Left lung (tissue), 14 donors: ENCODE results near the gene EIF2S3. TPM values are rescaled to one million over a fixed set of nuclear protein-coding genes. Genes with fewer than 3 reads are reported as not detected.

Experiments
- ATAC-seq: fragments of 200-7000 bp; cut with Tn5 transposase; one replicate; pipeline ENCODE4 v1.9.1; 2020; ENCODE audit warnings: moderate library complexity
- DNase-seq, 4 donors: peaks; one replicate each; pipeline ENCODE4 v3.0.0-alpha.2; 2013 to 2020
- H3K27ac ChIP-seq, 2 donors: fragments of 200-600 bp; sonication (generic) in 1 of 2; one replicate each; pipeline versions ENCODE4 v1.5.0 to v1.8.0; 2020 to 2021
- H3K27me3 ChIP-seq, 2 donors: fragments of 200-600 bp; sonication (generic) in 1 of 2; one replicate each; pipeline versions ENCODE4 v1.5.0 to v1.8.0; 2020 to 2021
- H3K36me3 ChIP-seq, 2 donors: fragments of 200-600 bp; sonication (generic) in 1 of 2; one replicate each; pipeline versions ENCODE4 v1.5.0 to v1.8.0; 2020 to 2021
- H3K4me1 ChIP-seq, 2 donors: fragments of 200-600 bp; one replicate each; pipeline ENCODE4 v1.8.0; 2021
- H3K4me3 ChIP-seq, 2 donors: fragments of 200-600 bp; sonication (generic) in 1 of 2; one replicate each; pipeline versions ENCODE4 v1.5.0 to v1.8.0; 2020 to 2021; ENCODE audit warnings: mild to moderate bottlenecking in 1 of 2
- H3K9me3 ChIP-seq, 2 donors: fragments of 200-600 bp; sonication (generic) in 1 of 2; one replicate each; pipeline versions ENCODE4 v1.5.0 to v1.8.0; 2020 to 2021
- CTCF ChIP-seq, 2 donors: fragments of 200-600 bp; sonication (generic) in 1 of 2; IDR thresholded peaks; one replicate each; pipeline versions ENCODE4 v1.5.0 to v1.8.0; 2021; ENCODE audit warnings: antibody characterized with exemption in 2 of 2
- intact Hi-C, 2 donors: fragments of 100-400 bp; cut with DNase I; formaldehyde crosslinking; loops; one replicate each; pipeline versions ENCODE4 v1.11.2 to v1.14.2; 2022
- long read RNA-seq, 12 donors: library from polyadenylated mRNA in 2 of 12; unstranded in 2 of 12; transcript quantifications; one replicate each; pipeline ENCODE4 v2.0.0 and lab custom pipeline, GENCODE V29; 2019 to 2026
- polyA plus RNA-seq, 6 donors: library from polyadenylated mRNA; unstranded; fragments of 120-200 nt; gene quantifications; one replicate each; pipeline ENCODE4 v1.2.1, GENCODE V29; 2013; ENCODE audit not compliant: insufficient read length in 6 of 6
- total RNA-seq, 2 donors: library from RNA; stranded (reverse); fragmentation: NEBNext Ultra II Directional; extraction: Animal tissue kit (Norgen Biotek cat#: 25700); gene quantifications; one replicate each; pipeline ENCODE4 v1.2.1, GENCODE V29; 2021
- donor health status: DM: no; HTN: yes; CAD: no.
- donor health status: DM: no; HTN: no; CAD: no.

EIF2S3 gene
- total RNA-seq (100 to 1,000 TPM; 140 to 169 TPM), polyA plus RNA-seq (100 to 1,000 TPM; 193 to 259 (median 226) TPM)
- long read RNA-seq, donor 1, transcript EIF2S3-201 (12 exons, 2,858 nt): major isoform, 43 of 81 reads
- long read RNA-seq, donor 1, transcript EIF2S3-202 (5 exons, 773 nt): minor isoform, 6 of 81 reads
- long read RNA-seq, donor 1, partial matches to known transcripts: 31 of 81 reads
- long read RNA-seq, donor 1, other reads (novel, unspliced or antisense): 0 of 81 reads
- long read RNA-seq, donor 2, transcript EIF2S3-201 (12 exons, 2,858 nt): major isoform, 47 of 68 reads
- long read RNA-seq, donor 2, partial matches to known transcripts: 19 of 68 reads
- long read RNA-seq, donor 2, other reads (novel, unspliced or antisense): 0 of 68 reads
- long read RNA-seq, donor 3, transcript EIF2S3-201 (12 exons, 2,858 nt): major isoform, 37 of 44 reads
- long read RNA-seq, donor 3, partial matches to known transcripts: 7 of 44 reads
- long read RNA-seq, donor 3, other reads (novel, unspliced or antisense): 0 of 44 reads
- long read RNA-seq, donor 4, transcript EIF2S3-201 (12 exons, 2,858 nt): major isoform, 37 of 60 reads
- long read RNA-seq, donor 4, partial matches to known transcripts: 12 of 60 reads
- long read RNA-seq, donor 4, other reads (novel, unspliced or antisense): 11 of 60 reads
- long read RNA-seq, donor 5, transcript EIF2S3-201 (12 exons, 2,858 nt): major isoform, 28 of 40 reads
- long read RNA-seq, donor 5, partial matches to known transcripts: 11 of 40 reads
- long read RNA-seq, donor 5, other reads (novel, unspliced or antisense): 0 of 40 reads
- long read RNA-seq, donor 6, transcript EIF2S3-201 (12 exons, 2,858 nt): major isoform, 23 of 25 reads
- long read RNA-seq, donor 6, partial matches to known transcripts: 0 of 25 reads
- long read RNA-seq, donor 6, other reads (novel, unspliced or antisense): 0 of 25 reads
- long read RNA-seq, donor 7, transcript EIF2S3-201 (12 exons, 2,858 nt): major isoform, 9 of 9 reads
- long read RNA-seq, donor 7, partial matches to known transcripts: 0 of 9 reads
- long read RNA-seq, donor 7, other reads (novel, unspliced or antisense): 0 of 9 reads
- long read RNA-seq, donor 8, transcript EIF2S3-201 (12 exons, 2,858 nt): major isoform, 15 of 15 reads
- long read RNA-seq, donor 8, partial matches to known transcripts: 0 of 15 reads
- long read RNA-seq, donor 8, other reads (novel, unspliced or antisense): 0 of 15 reads
- long read RNA-seq, donor 9, partial matches to known transcripts: 6 of 6 reads
- long read RNA-seq, donor 9, other reads (novel, unspliced or antisense): 0 of 6 reads
- long read RNA-seq, donor 10, partial matches to known transcripts: 5 of 8 reads
- long read RNA-seq, donor 10, other reads (novel, unspliced or antisense): 0 of 8 reads
- long read RNA-seq, donor 11, transcript EIF2S3-201 (12 exons, 2,858 nt): major isoform, 17 of 18 reads
- long read RNA-seq, donor 11, partial matches to known transcripts: 0 of 18 reads
- long read RNA-seq, donor 11, other reads (novel, unspliced or antisense): 0 of 18 reads
- long read RNA-seq, donor 12, transcript EIF2S3-201 (12 exons, 2,858 nt): major isoform, 21 of 21 reads
- long read RNA-seq, donor 12, partial matches to known transcripts: 0 of 21 reads
- long read RNA-seq, donor 12, other reads (novel, unspliced or antisense): 0 of 21 reads

DNA sequence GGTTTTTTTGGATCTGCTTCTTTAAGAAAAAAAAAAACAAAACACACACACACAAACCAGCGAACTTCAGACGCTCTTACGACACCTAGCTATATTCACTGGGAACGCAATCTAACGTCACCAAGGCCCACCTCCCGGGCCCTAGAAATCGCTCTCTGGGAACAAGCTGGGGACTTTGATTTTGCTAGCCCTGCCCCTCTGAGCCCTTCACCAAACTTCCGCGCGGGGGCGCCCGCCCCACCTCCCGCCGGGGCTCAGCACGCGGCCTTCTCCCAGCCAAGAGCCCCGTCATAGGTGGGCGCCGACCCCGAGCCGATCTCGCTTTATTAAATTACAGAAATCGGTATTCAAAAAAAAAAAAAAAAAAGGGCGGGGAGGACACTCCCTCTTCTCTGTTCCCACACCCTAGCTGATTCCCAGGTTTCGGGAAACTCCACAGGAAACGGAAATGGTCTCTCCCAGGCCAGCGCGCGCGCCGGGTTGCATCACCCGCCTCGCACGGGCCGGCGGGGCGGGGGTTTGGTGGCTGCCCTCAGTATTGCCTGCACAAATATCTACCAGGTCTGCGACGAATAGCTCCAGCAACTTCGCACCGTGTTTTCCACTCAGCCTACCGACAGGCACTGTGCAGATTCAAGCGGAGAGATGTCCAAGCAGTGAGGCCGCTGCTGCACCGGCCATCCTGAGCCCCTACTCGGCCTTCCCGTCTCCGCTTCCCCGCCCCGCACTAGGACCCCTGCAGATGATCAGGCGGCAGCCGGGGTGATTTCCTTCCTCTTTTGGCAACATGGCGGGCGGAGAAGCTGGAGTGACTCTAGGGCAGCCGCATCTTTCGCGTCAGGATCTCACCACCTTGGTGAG is at the start of gene EIF2S3:
TSS of gene EIF2S3 (plus strand) at position 775 of the 861 bp plus-strand sequence. CDS start at position 788, 13 bp downstream.
- peak; percentile 65 to 66 for TF ChIP-seq CTCF (IDR thresholded peaks at IDR 0.05)
- H3K27ac ChIP-seq: peak within 1 kb of the TSS; percentile 87 to 92
- no peaks in the 10 kb centered on the region for H3K27me3 ChIP-seq
- DNase-seq: peak; percentile 92 to 95 (median 94)
- peak; percentile 96 for ATAC-seq
- intact Hi-C loops: no loop called here
- H3K4me3 ChIP-seq: no peak within 1 kb of the TSS
- H3K36me3 ChIP-seq: peaks cover 0 to 24% of the 10 kb centered on the region in 2 donors
- H3K9me3 ChIP-seq: no peaks in the 10 kb centered on the region
- no peaks in the 10 kb centered on the region for H3K4me1 ChIP-seq

GRCh38 chrX:24005028-24005427 is 49.7 kb upstream of the EIF2S3 start:
- TF ChIP-seq CTCF (IDR thresholded peaks at IDR 0.05): no peak
- no peak overlapping the region for H3K27ac ChIP-seq

DNA sequence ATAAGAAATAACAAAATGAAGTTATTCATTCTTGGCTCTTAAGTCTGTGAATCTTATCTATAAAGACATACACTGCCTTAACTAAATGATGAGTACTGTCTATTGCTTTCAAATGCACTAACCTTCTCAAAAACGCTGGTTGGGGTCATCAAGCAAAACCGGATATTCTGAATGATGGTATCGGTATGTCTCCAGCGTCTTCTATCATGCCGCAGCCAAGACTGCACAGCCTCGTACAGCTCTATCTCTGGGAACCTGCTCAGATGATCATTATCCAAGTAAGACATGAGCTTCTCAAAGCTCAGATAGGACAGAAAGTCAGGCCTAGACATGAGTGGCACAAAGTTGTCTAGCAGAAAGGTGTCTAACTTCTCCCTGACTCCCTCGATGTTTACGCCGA is 48.9 kb upstream of the EIF2S3 start:
- Histone ChIP-seq H3K4me3 (no peak overlapping the region), H3K36me3 (no peaks in the 10 kb centered on the region), H3K27me3 (peaks cover 0 to 2% of the 10 kb centered on the region in 2 donors), H3K9me3 (no peaks in the 10 kb centered on the region), H3K4me1 (no peaks in the 10 kb centered on the region), H3K27ac (no peak overlapping the region)
- no peak for TF ChIP-seq CTCF (IDR thresholded peaks at IDR 0.05)
- DNase-seq (no peak), ATAC-seq (no peak)
- intact Hi-C loops: no loop called here

More at GRCh38 chrX:24005028-24005427, 49.7 kb upstream of the EIF2S3 start:
- peaks cover 0 to 7% of the 10 kb centered on the region in 2 donors for H3K27me3 ChIP-seq
- DNase-seq (no peak), ATAC-seq (no peak)
- no peaks in the 10 kb centered on the region for H3K9me3 ChIP-seq
- no peaks in the 10 kb centered on the region for H3K4me1 ChIP-seq
- no peak overlapping the region for H3K4me3 ChIP-seq
- intact Hi-C loops: no loop called here
- no peaks in the 10 kb centered on the region for H3K36me3 ChIP-seq

- no peak for ATAC-seq
- Histone ChIP-seq H3K27me3 (peaks cover 0 to 8% of the 10 kb centered on the region in 2 donors), H3K4me1 (no peaks in the 10 kb centered on the region), H3K9me3 (no peaks in the 10 kb centered on the region), H3K27ac (no peak overlapping the region), H3K4me3 (no peak overlapping the region), H3K36me3 (no peaks in the 10 kb centered on the region)
- intact Hi-C loops: no loop called here
- no peak for DNase-seq
- no peak for TF ChIP-seq CTCF (IDR thresholded peaks at IDR 0.05)
Observed at GRCh38 chrX:24012266-24012665, 42.5 kb upstream of the EIF2S3 start.
